GM19239 (cell line): Measurements from ENCODE around the gene ADAM10.
A peak's percentile ranks its signal among the peaks of the same experiment; 100 is the strongest.

Experiments used
- DNase-seq: peaks from one replicate; pipeline ENCODE4 v3.0.0; 2011; ENCODE audit warnings: low spot score; ENCODE audit not compliant: insufficient read length
- FAIRE-seq: peaks from 2 replicates; lab custom pipeline; 2011; peaks lifted over from hg19 to GRCh38; lab: Jason Lieb, UNC

ADAM10 gene

GRCh38 chr15:58684036-58684710, 65.3 kb downstream of the ADAM10 start:
- DNase-seq (no peak), FAIRE-seq (no peak)

GRCh38 chr15:58682234-58682633, 67.3 kb downstream of the ADAM10 start:
- DNase-seq (no peak), FAIRE-seq (no peak)

GRCh38 chr15:58678683-58679082, 70.8 kb downstream of the ADAM10 start:
- FAIRE-seq (peak; percentile 70), DNase-seq (no peak)

GRCh38 chr15:58677426-58677825, 72.1 kb downstream of the ADAM10 start:
- DNase-seq: no peak
- no peak for FAIRE-seq

- DNase-seq (no peak), FAIRE-seq (no peak)
Measured at GRCh38 chr15:58676766-58677165, 72.7 kb downstream of the ADAM10 start.

GRCh38 chr15:58671186-58671585, 78.3 kb downstream of the ADAM10 start:
- FAIRE-seq: no peak
- no peak for DNase-seq

- FAIRE-seq (peak; percentile 45), DNase-seq (no peak)
Measured at GRCh38 chr15:58669108-58669507, 80.4 kb downstream of the ADAM10 start.

- FAIRE-seq: no peak
Measured at GRCh38 chr15:58666957-58667356, 82.5 kb downstream of the ADAM10 start.

GRCh38 chr15:58665672-58666071, 83.8 kb downstream of the ADAM10 start:
- no peak for FAIRE-seq
- no peak for DNase-seq

More at GRCh38 chr15:58666957-58667356, 82.5 kb downstream of the ADAM10 start:
- DNase-seq: no peak

- DNase-seq (no peak), FAIRE-seq (no peak)
Measured at GRCh38 chr15:58650102-58650501, 99.4 kb downstream of the ADAM10 start.

- DNase-seq: no peak
- no peak for FAIRE-seq
Measured at GRCh38 chr15:58649175-58649574, 100.3 kb downstream of the ADAM10 start.

GRCh38 chr15:58643996-58644395, 105.5 kb downstream of the ADAM10 start:
- DNase-seq: no peak
- no peak for FAIRE-seq

- no peak for FAIRE-seq
- DNase-seq: no peak
Measured at GRCh38 chr15:58641660-58642059, 107.8 kb downstream of the ADAM10 start.

GRCh38 chr15:58639992-58640391, 109.5 kb downstream of the ADAM10 start:
- DNase-seq (no peak), FAIRE-seq (no peak)

- FAIRE-seq: peak; percentile 31
Measured at GRCh38 chr15:58639002-58639756, 110.3 kb downstream of the ADAM10 start.

GRCh38 chr15:58632789-58633188, 116.7 kb downstream of the ADAM10 start:
- FAIRE-seq (peak; percentile 8), DNase-seq (no peak)

More at GRCh38 chr15:58639002-58639756, 110.3 kb downstream of the ADAM10 start:
- DNase-seq: no peak

- FAIRE-seq (no peak), DNase-seq (no peak)
Measured at GRCh38 chr15:58631319-58631718, 118.2 kb downstream of the ADAM10 start.

GRCh38 chr15:58629625-58630024, 119.9 kb downstream of the ADAM10 start:
- FAIRE-seq (no peak), DNase-seq (no peak)

- FAIRE-seq: peak; percentile 92
- no peak for DNase-seq
Measured at GRCh38 chr15:58628206-58628947, 121.1 kb downstream of the ADAM10 start.

GRCh38 chr15:58627701-58628100, 121.8 kb downstream of the ADAM10 start:
- FAIRE-seq: peak; percentile 21
- no peak for DNase-seq

GRCh38 chr15:58627046-58627445, 122.5 kb downstream of the ADAM10 start:
- FAIRE-seq (no peak), DNase-seq (no peak)
